ENCODE measurements around the gene GPR31.

Gene GPR31

GRCh38 chr6:167165858-167166471, 8.2 kb upstream of the GPR31 start:
- no peak for DNase-seq

DNA sequence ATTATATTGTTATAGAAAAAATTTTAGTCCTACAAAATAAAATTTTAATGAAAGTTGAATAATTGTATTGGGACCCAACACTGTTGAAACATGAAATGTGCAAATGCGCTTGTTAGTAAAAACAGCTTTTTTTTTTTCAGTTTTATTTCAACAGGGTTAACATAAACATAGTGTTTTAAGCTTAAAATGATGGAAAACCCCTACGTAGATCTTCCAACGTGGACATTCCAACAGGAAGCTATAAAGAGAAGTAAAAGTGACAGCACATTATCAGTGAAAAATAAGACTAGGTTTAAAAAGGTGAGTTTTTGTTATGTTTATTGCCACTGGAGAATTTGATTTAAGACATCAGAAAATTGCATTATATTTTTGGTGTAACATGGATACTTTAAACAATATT, 6.5 kb upstream of the GPR31 start:
- DNase-seq = no peak

DNA sequence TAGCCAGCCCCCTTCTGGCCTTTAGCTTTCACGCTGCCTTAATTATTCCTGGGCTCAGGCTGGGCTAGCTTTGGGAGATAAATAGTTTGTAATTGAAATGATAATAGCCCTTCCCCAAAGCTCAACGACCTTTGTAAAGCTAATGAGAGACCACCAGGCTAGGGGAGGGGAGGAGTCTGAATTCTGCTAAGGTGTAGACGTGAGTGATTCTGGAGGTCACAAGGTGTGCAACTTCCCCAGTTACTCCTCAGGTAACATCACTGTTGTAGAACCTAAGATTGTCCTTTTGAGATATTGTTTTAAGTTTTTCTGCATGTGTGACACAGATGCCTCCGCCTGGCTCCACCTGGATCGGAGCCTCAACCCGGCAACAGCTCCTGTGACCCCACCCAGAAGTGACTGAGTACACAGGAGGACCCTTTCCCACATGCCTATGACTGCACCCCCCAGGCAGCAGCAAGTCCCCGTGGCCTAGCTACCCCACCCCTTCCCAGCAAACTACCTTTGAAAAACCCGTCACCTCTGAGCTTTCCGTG, 5.8 kb upstream of the GPR31 start:
- DNase-seq = no peak

DNA sequence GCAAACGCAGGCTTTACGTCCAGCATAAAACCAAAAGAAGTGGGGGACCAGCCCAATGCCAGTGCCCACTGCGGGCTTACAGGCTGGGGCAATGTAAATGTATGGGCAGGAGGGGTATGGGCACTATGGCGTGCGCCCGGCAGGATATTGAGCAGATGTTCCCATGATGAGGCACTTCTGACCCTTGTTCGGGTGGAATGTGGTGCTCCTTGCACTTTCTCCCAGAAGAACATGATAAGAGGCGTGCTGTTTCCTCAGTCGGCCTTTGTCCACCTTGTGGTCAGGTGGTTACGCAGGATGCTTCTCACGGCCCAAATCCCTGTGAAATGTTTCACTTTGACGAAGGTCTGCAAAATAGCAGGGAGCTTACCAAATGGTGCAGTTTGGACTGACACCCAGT, 4.8 kb upstream of the GPR31 start:
- DNase-seq = no peak

- DNase-seq = no peak
Measured at GRCh38 chr6:167161851-167162467, 4.2 kb upstream of the GPR31 start.

GRCh38 chr6:167157414-167157813, 366 bp downstream of the GPR31 start:
- DNase-seq = no peak

DNA sequence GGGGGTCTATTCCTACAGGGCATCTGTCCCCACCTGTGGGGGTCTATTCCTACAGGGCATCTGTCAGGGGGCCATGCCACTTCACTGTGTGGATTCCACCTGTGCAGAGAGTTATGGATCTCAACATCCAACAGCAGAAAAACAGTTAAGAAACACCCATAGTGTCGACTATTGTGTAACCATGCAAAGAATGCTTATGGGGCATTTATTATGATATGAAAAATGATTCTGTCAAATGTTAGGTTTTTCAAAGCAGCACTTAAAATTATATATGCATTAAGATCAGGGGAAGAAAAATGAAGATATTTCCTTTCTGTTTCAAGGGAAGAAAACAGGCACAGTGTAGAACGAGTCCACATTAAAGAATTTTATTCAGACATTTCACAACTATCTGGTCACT, 2.9 kb downstream of the GPR31 start:
- no peak for DNase-seq

DNA sequence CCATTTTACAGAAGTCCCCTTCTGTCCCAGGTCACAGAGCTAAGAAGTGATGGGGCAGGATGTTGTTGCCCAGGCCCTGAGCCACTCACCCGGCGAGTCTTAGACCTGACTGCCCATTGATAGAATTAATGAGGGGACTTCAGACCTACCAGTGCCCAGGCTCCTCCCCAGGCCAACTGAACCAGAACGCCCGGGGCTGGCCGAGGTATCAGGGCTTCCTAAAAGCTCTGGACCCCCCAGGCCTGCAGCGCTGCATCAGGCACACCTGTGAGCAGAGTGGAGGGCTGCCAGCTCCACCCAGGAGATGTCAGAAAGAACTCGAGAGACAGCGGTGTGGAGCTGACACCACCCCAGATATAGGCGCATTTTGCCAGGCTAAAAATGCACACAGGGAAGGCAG, 3.5 kb downstream of the GPR31 start:
- DNase-seq = no peak

DNA sequence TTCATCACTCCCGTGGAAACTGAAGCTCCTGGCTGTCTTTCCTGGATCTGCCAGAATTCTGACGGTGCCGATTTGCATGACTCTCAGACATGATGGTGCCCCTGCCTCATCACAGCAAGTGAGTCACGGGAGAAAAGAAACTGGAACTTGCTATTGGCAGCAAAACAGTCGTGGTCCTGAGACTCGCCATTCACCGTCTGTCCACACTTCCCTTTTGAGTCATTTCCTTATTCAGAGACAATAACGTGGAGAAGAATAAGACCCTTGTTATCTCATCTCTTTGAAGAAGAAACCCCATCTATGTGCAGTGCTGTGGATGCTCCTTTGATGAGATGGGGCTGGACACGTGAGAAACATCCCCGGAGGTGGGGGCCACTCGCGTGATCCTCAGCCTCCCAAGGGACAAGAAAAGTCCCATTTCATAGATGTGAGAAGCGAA, 4.2 kb downstream of the GPR31 start:
- no peak for DNase-seq

DNA sequence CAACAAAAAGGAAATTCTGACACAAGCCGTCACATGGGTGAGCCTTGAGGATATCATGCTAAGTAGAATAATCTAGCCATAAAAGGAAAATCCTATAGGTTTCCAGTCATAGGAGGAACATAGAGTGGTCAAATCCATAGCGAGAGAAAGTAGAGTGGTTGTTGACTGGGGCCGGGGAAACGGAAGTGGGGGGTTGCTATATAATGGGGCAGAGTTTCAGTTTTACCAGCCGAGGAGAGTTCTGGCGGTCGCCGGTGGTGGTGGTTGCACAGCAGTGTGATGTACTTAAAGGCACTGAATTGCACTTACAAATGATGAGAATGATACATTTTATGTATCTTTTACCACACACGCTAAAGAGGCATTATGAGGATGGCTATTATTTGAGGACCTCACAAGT, 4.9 kb downstream of the GPR31 start:
- DNase-seq = no peak

GRCh38 chr6:167151648-167152047, 6.1 kb downstream of the GPR31 start:
- no peak for DNase-seq

DNA sequence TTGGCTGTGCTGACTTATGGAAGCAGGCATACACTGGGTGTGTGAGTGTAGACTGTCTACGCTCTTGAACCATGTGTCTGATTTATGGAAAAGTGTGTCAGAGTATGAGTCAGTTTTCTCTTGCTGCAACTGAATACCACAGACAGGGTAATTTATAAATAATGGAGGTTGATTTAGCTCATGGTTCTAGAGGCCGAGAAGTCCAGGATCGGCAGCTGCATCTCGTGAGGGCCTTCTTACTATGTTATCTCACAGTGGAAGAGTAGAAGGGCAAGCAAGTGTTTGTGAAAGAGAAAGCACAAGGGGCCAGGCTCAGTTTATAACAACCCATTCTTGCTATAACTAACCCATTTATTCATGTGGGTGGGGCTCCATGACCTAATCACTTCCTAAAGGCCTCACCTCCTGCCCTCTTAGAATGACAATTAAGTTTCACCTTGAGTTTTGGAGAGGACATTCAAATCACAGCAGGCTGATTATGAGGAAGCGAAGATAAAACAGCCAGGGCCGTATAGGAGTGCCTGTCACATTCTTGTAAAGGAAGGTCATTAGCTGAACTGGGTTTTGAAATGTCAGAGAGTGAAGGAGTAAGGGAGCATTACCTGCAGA, 6.7 kb downstream of the GPR31 start:
- no peak for DNase-seq

DNA sequence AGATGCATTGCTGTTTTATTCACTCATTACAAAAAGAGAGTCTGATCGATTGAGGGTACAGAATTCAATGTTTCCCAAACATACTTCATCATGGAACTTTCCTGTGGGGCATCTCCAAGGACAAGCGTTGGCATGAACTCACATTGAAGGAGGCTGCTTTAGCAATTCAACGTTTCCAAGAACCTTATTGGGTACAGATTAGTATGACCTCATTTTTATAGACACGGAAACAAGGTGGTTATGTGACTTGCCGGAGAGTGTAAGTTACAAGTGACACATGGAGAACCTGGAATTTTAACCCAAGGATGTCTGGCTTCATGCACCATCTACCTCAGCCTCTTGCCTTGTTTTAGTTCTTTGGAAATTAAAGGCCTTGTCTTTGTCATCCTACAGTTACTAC, 8.8 kb downstream of the GPR31 start:
- DNase-seq = no peak

GRCh38 chr6:167148021-167148420, 9.8 kb downstream of the GPR31 start:
- no peak for DNase-seq

DNA sequence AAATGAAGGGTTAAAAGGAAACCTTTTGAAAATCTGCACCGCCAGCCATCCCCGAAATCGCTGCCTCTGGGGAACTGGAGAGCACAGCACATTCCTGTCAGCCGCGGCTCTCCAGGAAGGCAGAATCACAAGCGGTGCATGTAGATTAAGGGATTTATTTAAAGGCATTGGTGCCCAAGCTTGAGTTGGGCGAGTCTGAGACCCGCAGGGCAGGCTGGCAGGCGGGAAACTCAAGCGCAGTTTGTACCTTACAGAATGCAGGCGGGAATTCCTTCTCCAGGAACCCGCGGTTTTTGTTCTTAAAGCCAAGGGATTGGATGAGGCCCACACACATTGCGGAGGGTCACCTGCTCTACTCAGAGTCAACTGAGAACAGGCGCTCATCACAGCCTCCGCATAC, 10.8 kb downstream of the GPR31 start:
- no peak for DNase-seq

GRCh38 chr6:167146135-167146534, 11.6 kb downstream of the GPR31 start:
- no peak for DNase-seq

DNA sequence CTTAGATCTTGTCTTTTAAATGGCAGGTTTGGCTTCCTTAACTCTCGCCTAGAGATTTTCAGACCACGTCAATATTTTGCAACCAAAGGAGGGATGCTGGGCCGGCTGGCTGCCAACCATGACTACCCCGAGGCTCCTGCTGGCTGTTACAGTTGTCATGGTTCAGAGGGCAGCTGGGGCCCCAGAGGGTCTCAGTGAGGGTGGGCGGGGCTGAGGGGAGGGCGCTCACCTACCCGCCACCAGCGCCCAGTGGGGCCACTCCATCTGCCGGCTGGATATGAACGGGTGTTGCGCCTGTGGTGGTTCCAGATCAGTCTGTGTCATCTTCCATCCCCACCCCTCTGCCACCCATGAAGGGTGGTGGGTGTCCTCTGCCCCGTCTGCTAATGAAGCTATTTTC, 12.3 kb downstream of the GPR31 start:
- no peak for DNase-seq

- DNase-seq = no peak
Measured at GRCh38 chr6:167143041-167143440, 14.7 kb downstream of the GPR31 start.

DNA sequence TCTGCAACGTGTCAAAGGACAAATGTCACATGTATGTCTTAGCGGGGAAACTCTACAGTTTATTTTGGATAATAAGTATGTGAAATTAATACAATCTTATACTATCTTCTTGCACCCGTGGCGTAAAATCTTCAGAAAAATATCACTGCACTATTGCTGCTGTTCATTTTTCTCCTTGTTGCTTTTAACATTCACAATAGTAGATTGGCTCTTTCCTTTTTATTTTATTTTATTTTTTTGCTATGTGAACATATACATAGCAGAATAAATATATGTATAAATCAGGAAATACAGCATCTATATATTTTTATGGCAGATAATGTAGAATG, 15.4 kb downstream of the GPR31 start:
- DNase-seq = no peak

DNA sequence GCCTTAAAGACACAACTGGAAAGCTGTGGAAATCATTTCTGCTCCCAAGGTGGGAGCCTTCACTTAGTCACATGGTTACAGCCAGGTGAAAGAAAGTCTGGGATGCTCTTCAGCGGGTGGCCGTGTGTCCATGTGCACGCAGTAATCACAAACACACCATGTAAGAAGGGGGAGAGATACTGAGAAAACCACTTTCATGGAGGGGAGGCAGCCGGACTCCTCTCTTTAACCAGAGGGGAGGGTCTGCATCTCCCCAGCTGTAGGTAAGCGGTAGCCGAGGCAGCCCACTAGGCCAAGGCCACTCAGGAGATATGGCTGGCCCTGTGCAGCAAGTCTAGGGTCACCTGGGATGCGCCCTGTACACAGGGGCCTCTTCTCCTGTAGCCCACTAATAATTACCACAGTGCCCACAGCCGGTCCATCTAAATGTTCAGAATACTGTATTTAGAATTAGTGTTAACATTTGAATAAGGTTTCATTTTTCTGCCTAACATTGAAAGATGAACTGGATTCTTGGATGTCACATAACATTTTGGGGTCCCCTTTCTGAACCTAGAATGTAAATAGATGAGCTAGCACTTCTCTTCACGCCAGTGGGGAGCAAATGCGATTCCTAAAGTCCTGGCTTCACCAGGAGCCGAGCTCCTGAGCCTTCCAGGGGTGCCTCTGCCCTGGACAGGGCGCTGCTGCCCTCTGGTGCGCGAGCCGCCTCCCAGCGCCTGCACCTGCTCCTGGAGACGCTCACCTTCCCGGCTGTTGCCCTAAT, 15.9 kb downstream of the GPR31 start:
- DNase-seq = peak; percentile 34

GRCh38 chr6:167140589-167141474, 16.9 kb downstream of the GPR31 start:
- no peak for DNase-seq

DNA sequence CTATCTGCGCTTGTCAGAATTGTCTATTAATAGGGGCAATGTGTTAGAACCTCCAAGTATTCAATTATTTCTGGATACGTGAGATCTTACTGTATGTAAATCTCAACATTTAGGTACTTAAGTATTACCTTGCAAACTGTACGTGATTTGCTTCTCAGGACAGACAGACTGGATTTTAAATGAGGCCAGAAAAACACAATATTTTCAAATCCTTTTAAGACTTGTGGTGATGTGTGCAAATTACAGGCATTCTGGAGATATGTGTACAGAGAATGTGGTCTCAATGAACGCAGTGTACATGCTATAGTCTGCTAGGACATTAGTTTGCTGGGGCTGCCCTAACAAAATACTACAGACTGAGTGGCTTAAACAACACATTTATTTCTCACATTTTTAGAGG, 18.0 kb downstream of the GPR31 start:
- DNase-seq = no peak

GRCh38 chr6:167137881-167138280, 19.9 kb downstream of the GPR31 start:
- no peak for DNase-seq
